Ectodermal cell (in vitro differentiated cells): ENCODE measurements around the gene VEZT.
"Not testable (repeated sequence)": the region's sequence is repeated elsewhere in the genome, so short reads cannot be mapped to it uniquely, and the experiment has no call there.

ENCODE experiments used
- H3K27ac ChIP-seq: 2 replicates; pipeline ENCODE4 v1.7.0; 2013; ENCODE audit warnings: mild to moderate bottlenecking, low read depth, low read length; ENCODE audit not compliant: insufficient read depth, poor library complexity, severe bottlenecking
- H3K27me3 ChIP-seq: 2 replicates; pipeline ENCODE4 v1.7.0; 2013; ENCODE audit warnings: mild to moderate bottlenecking, low read length; ENCODE audit not compliant: insufficient read depth, control insufficient read depth, poor library complexity, severe bottlenecking
- H3K36me3 ChIP-seq: one replicate; pipeline ENCODE4 v1.7.0; 2013; ENCODE audit warnings: low read length; ENCODE audit not compliant: control insufficient read depth, insufficient read depth
- H3K4me1 ChIP-seq: one replicate; pipeline ENCODE4 v1.7.0; 2013; ENCODE audit warnings: low read length; ENCODE audit not compliant: control insufficient read depth, insufficient read depth
- H3K4me3 ChIP-seq: 2 replicates; pipeline ENCODE4 v1.7.0; 2013; ENCODE audit warnings: low read depth, low read length, control low read depth; ENCODE audit not compliant: insufficient read depth
- H3K9me3 ChIP-seq: 2 replicates; pipeline ENCODE4 v1.7.0; 2013; ENCODE audit warnings: mild to moderate bottlenecking, low read length, moderate library complexity; ENCODE audit not compliant: control insufficient read depth
- WGBS, 2 experiments: methylation state at CpG; one replicate each; pipeline ENCODE4 v1.1.7; 2013; ENCODE audit warnings: missing lambda C conversion rate in 2 of 2; 5-methylcytosine and 5-hydroxymethylcytosine counted together

The VEZT gene

DNA sequence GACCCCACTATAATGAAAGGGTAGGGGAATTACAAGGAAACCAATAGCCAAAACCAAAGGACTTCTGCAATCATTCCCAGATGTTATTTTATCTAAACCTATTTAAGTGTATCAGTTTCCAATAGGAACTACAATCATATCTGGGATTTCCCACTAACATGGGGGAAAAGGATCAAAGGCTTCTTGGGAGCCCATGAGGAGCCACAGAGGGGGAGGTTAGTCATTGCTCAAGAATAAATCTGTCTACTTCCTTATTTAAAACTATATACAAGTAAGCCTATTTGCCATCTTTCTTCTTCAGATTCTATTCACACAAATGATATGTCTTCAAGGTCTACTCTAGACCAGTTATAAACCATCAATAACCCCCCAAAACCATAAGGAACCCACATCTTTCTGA lies 33.5 kb upstream of the VEZT start:
- peaks cover 5% of the 10 kb centered on the region for H3K4me1 ChIP-seq
- no peaks in the 10 kb centered on the region for H3K36me3 ChIP-seq
- H3K27me3 ChIP-seq = no peaks in the 10 kb centered on the region
- H3K9me3 ChIP-seq = no peaks in the 10 kb centered on the region
- no peak overlapping the region for H3K4me3 ChIP-seq
- no peak overlapping the region for H3K27ac ChIP-seq

DNA sequence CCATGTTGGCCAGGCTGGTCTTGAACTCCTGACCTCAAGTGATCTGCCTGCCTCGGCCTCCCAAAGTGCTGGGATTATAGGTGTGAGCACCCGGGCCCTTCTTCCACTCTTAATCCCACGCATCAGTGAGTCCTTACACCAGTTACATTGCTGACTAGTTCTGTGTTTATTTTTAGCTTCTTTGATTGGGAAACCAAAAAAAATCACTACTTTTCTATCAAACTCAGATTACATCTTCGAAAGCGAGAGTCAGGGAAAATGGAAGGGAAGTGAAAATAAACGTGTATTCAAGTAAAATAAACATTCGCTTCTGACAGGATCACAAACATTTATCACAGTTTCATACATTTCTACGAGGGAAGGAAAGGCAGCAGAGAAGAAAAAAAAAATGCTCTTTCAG lies 32.5 kb upstream of the VEZT start:
- no peaks in the 10 kb centered on the region for H3K27me3 ChIP-seq
- H3K27ac ChIP-seq = no peak overlapping the region
- H3K4me3 ChIP-seq = no peak overlapping the region
- H3K4me1 ChIP-seq = peaks cover 5% of the 10 kb centered on the region
- 97 to 98% methylated on average over 5 to 8 of the region's 8 CpGs for WGBS, 2 experiments
- H3K36me3 ChIP-seq = no peaks in the 10 kb centered on the region
- H3K9me3 ChIP-seq = no peaks in the 10 kb centered on the region

DNA sequence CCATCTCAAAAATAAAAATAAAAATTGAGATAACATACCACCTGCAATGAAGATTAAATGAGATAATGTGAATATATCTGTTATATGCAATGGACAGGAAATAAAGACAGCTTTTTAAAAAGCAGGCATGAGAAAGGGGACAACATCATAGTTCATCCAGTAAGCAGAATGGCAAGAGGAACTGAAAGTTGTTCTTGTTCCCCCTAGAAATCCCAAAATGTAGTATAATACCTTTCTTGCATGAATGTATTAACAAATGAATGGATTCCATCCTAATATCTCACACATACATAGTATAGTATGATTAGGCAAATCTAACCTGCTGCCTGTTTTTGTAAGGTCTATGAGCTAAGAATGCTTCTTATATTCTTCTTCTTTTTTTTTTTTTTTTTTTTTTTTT lies 31.8 kb upstream of the VEZT start:
- Histone ChIP-seq H3K36me3 (no peaks in the 10 kb centered on the region), H3K4me1 (peaks cover 5% of the 10 kb centered on the region), H3K4me3 (no peak overlapping the region), H3K9me3 (no peaks in the 10 kb centered on the region), H3K27ac (no peak overlapping the region), H3K27me3 (no peaks in the 10 kb centered on the region)

- peaks cover 5% of the 10 kb centered on the region for H3K4me1 ChIP-seq
- H3K4me3 ChIP-seq = no peak overlapping the region
- no peaks in the 10 kb centered on the region for H3K9me3 ChIP-seq
- 85 to 86% methylated on average over 4 to 5 of the region's 5 CpGs for WGBS, 2 experiments
- H3K27me3 ChIP-seq = no peaks in the 10 kb centered on the region
- H3K27ac ChIP-seq = no peak overlapping the region
- H3K36me3 ChIP-seq = no peaks in the 10 kb centered on the region
Measured at GRCh38 chr12:95187865-95188415, 29.7 kb upstream of the VEZT start.

DNA sequence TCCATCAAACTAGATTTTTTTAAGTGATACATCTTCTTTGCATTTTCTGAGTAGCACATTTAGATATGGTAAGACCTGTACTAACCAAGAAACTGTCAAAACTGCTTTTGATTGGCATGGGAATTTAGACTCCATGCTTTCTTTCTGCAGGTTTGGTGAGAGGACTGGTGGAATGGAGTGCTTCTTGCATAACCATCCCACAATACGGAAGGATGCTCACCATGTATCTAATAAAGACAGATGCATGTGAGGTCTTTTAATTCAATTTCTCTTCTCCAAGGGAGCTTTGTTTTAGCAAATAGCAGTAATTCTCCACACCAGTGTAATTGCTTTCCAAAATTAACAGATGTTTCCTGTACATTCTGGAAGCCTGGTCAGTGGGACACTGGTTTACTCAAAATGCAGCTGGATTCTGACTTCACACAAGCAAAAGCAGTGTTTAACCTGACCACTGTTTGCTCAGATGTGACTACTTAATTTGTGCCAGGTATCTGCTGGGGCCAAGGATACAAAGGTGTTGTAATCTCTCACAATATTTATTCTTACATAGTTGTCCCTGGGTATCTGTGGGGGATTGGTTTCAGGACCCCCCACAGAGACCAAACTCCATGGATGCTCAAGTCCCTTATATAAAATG lies 26.4 kb upstream of the VEZT start:
- H3K27ac ChIP-seq = no peak overlapping the region
- H3K36me3 ChIP-seq = no peaks in the 10 kb centered on the region
- H3K4me1 ChIP-seq = peaks cover 5% of the 10 kb centered on the region
- no peaks in the 10 kb centered on the region for H3K27me3 ChIP-seq
- WGBS, 2 experiments = 80 to 100% methylated on average over 1 of the region's 1 CpG
- H3K9me3 ChIP-seq = no peaks in the 10 kb centered on the region
- H3K4me3 ChIP-seq = no peak overlapping the region

GRCh38 chr12:95192271-95192670 lies 25.3 kb upstream of the VEZT start:
- H3K9me3 ChIP-seq = no peaks in the 10 kb centered on the region
- H3K27me3 ChIP-seq = no peaks in the 10 kb centered on the region
- H3K4me3 ChIP-seq = no peak overlapping the region
- H3K36me3 ChIP-seq = no peaks in the 10 kb centered on the region
- H3K4me1 ChIP-seq = peaks cover 5% of the 10 kb centered on the region
- H3K27ac ChIP-seq = no peak overlapping the region

DNA sequence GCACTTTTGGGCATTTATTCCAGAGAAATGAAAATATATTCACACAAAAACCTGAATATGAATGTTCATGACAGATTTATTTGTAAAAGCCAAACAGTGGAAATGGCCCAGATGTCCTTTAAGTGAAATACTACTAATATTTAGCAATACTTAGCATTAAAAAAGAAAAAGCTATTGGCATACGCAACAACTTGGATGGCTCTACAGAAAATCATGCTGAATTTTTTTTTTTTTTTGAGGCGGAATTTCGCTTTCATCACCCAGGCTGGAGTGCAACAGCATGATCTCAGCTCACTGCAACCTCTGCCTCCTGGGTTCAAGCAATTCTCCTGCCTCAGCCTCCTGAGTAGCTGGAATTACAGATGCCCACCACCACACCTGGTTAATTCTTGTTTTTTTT lies 24.5 kb upstream of the VEZT start:
- H3K36me3 ChIP-seq = no peaks in the 10 kb centered on the region
- no peaks in the 10 kb centered on the region for H3K9me3 ChIP-seq
- no peaks in the 10 kb centered on the region for H3K27me3 ChIP-seq
- H3K4me1 ChIP-seq = peaks cover 2% of the 10 kb centered on the region
- H3K4me3 ChIP-seq = no peak overlapping the region
- 95% methylated on average over 3 of the region's 3 CpGs for WGBS, 2 experiments
- no peak overlapping the region for H3K27ac ChIP-seq

DNA sequence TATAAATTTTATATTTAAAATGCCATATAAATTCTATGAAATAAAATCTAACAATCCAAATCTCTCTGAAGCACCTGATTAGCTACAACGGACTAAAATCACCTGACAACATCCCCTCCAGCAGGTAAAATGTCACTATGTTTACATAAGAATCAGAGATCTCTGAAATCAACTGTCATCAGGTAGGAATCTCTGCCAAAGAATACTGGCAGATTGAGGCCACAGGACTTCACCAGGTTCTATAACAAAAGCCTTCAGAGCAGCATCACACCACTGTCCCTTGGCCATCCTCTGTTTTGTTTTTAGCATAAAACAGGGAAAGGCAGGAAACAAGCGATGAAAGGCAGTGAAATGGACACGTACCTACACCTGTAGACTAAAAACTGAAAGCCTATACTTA lies 22.5 kb upstream of the VEZT start:
- Histone ChIP-seq H3K36me3 (no peaks in the 10 kb centered on the region), H3K9me3 (no peaks in the 10 kb centered on the region)
- 85 to 87% methylated on average over 3 of the region's 3 CpGs for WGBS, 2 experiments

GRCh38 chr12:95196875-95197569 lies 20.6 kb upstream of the VEZT start:
- not testable (repeated sequence) for H3K27ac ChIP-seq, H3K4me3 ChIP-seq, H3K27me3 ChIP-seq, H3K9me3 ChIP-seq, H3K4me1 ChIP-seq, H3K36me3 ChIP-seq
- WGBS, 2 experiments = 89 to 95% methylated on average over 7 of the region's 7 CpGs

More for the DNA sequence above, 22.5 kb upstream of the VEZT start:
- no peaks in the 10 kb centered on the region for H3K27me3 ChIP-seq
- no peak overlapping the region for H3K27ac ChIP-seq
- H3K4me1 ChIP-seq = no peaks in the 10 kb centered on the region
- no peak overlapping the region for H3K4me3 ChIP-seq

DNA sequence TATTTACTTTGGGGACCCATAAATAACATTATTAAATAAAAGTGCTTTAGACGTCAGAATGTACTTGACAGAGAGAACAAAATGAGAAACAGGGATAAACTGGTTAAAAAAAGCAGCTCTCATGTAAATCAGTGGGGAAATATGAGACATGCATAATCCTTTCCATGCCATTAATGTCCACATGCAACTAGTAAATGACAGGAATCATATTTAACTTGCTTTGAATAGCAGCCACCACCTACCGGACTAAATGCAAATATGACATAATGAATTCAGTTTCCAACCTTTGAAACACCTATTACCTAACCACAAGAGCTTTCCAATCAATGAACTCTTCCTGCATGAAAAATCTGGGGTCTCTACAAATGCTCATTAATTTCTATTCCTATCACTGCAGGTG lies 20.0 kb upstream of the VEZT start:
- no peak overlapping the region for H3K4me3 ChIP-seq
- no peaks in the 10 kb centered on the region for H3K4me1 ChIP-seq
- H3K9me3 ChIP-seq = no peaks in the 10 kb centered on the region
- no peak overlapping the region for H3K27ac ChIP-seq
- 96 to 97% methylated on average over 1 of the region's 2 CpGs for WGBS, 2 experiments
- no peaks in the 10 kb centered on the region for H3K36me3 ChIP-seq
- no peaks in the 10 kb centered on the region for H3K27me3 ChIP-seq
